Left lung (tissue), 10 donors: ENCODE results near the gene CDHR4. TPM values are rescaled to one million over a fixed set of nuclear protein-coding genes. Genes with fewer than 3 reads are reported as not detected.
"Not testable (repeated sequence)": the region's sequence is repeated elsewhere in the genome, so short reads cannot be mapped to it uniquely, and the experiment has no call there.

Source experiments
- ATAC-seq: fragments of 200-7000 bp; cut with Tn5 transposase; one replicate; pipeline ENCODE4 v1.9.1; 2020; ENCODE audit warnings: moderate library complexity
- DNase-seq, 4 donors: peaks; one replicate each; pipeline ENCODE4 v3.0.0-alpha.2; 2013 to 2020
- H3K27ac ChIP-seq, 2 donors: fragments of 200-600 bp; sonication (generic) in 1 of 2; one replicate each; pipeline versions ENCODE4 v1.5.0 to v1.8.0; 2020 to 2021
- H3K27me3 ChIP-seq, 2 donors: fragments of 200-600 bp; sonication (generic) in 1 of 2; one replicate each; pipeline versions ENCODE4 v1.5.0 to v1.8.0; 2020 to 2021
- H3K36me3 ChIP-seq, 2 donors: fragments of 200-600 bp; sonication (generic) in 1 of 2; one replicate each; pipeline versions ENCODE4 v1.5.0 to v1.8.0; 2020 to 2021
- H3K4me1 ChIP-seq, 2 donors: fragments of 200-600 bp; one replicate each; pipeline ENCODE4 v1.8.0; 2021
- H3K4me3 ChIP-seq, 2 donors: fragments of 200-600 bp; sonication (generic) in 1 of 2; one replicate each; pipeline versions ENCODE4 v1.5.0 to v1.8.0; 2020 to 2021; ENCODE audit warnings: mild to moderate bottlenecking in 1 of 2
- H3K9me3 ChIP-seq, 2 donors: fragments of 200-600 bp; sonication (generic) in 1 of 2; one replicate each; pipeline versions ENCODE4 v1.5.0 to v1.8.0; 2020 to 2021
- CTCF ChIP-seq, 2 donors: fragments of 200-600 bp; sonication (generic) in 1 of 2; IDR thresholded peaks; one replicate each; pipeline versions ENCODE4 v1.5.0 to v1.8.0; 2021; ENCODE audit warnings: antibody characterized with exemption in 2 of 2
- intact Hi-C, 2 donors: fragments of 100-400 bp; cut with DNase I; formaldehyde crosslinking; loops; one replicate each; pipeline versions ENCODE4 v1.11.2 to v1.14.2; 2022
- polyA plus RNA-seq, 6 donors: library from polyadenylated mRNA; unstranded; fragments of 120-200 nt; gene quantifications; one replicate each; pipeline ENCODE4 v1.2.1, GENCODE V29; 2013; ENCODE audit not compliant: insufficient read length in 6 of 6
- total RNA-seq, 2 donors: library from RNA; stranded (reverse); fragmentation: NEBNext Ultra II Directional; extraction: Animal tissue kit (Norgen Biotek cat#: 25700); gene quantifications; one replicate each; pipeline ENCODE4 v1.2.1, GENCODE V29; 2021
- donor health status: DM: no; HTN: yes; CAD: no.
- donor health status: DM: no; HTN: no; CAD: no.

The CDHR4 gene
- total and polyA plus RNA-seq, 8 donors: 0.20 to 6.5 (median 3.8) TPM

- no peak for ATAC-seq
- no peak for DNase-seq
- Histone ChIP-seq H3K27ac (no peak overlapping the region), H3K27me3 (no peaks in the 10 kb centered on the region), H3K4me1 (peaks cover 0 to 8% of the 10 kb centered on the region in 2 donors), H3K9me3 (no peaks in the 10 kb centered on the region), H3K4me3 (no peak overlapping the region), H3K36me3 (no peaks in the 10 kb centered on the region)
- intact Hi-C loops: no loop called here
- no peak for TF ChIP-seq CTCF (IDR thresholded peaks at IDR 0.05)
These were observed 42.5 kb downstream of the CDHR4 start for GRCh38 chr3:49757197-49757596.

- peaks cover 0 to 5% of the 10 kb centered on the region in 2 donors for H3K4me1 ChIP-seq
- no peak for TF ChIP-seq CTCF (IDR thresholded peaks at IDR 0.05)
- H3K36me3 ChIP-seq: no peaks in the 10 kb centered on the region
- H3K27ac ChIP-seq: no peak overlapping the region
- DNase-seq (no peak), ATAC-seq (no peak)
- intact Hi-C loops: no loop called here
- H3K27me3 ChIP-seq: no peaks in the 10 kb centered on the region
- H3K9me3 ChIP-seq: no peaks in the 10 kb centered on the region
- H3K4me3 ChIP-seq: no peak overlapping the region
These were observed 43.6 kb downstream of the CDHR4 start for GRCh38 chr3:49756036-49756435.

- H3K4me1 ChIP-seq: peaks cover 0 to 5% of the 10 kb centered on the region in 2 donors
- H3K27me3 ChIP-seq: no peaks in the 10 kb centered on the region
- no peak overlapping the region for H3K4me3 ChIP-seq
- no peaks in the 10 kb centered on the region for H3K9me3 ChIP-seq
- DNase-seq (no peak), ATAC-seq (no peak)
- TF ChIP-seq CTCF (IDR thresholded peaks at IDR 0.05): no peak
- no peak overlapping the region for H3K27ac ChIP-seq
- no peaks in the 10 kb centered on the region for H3K36me3 ChIP-seq
- intact Hi-C loops: no loop called here
These were observed 45.1 kb downstream of the CDHR4 start for GRCh38 chr3:49754536-49754935.

- peaks cover 0 to 24% of the 10 kb centered on the region in 2 donors for H3K36me3 ChIP-seq
- intact Hi-C loops: no loop called here
- no peak overlapping the region for H3K27ac ChIP-seq
- no peaks in the 10 kb centered on the region for H3K27me3 ChIP-seq
- H3K9me3 ChIP-seq: no peaks in the 10 kb centered on the region
- no peak for DNase-seq
- no peak overlapping the region for H3K4me3 ChIP-seq
- peak; percentile 68 for ATAC-seq
- TF ChIP-seq CTCF (IDR thresholded peaks at IDR 0.05): no peak
- peaks cover 0 to 5% of the 10 kb centered on the region in 2 donors for H3K4me1 ChIP-seq
These were observed 48.2 kb downstream of the CDHR4 start for GRCh38 chr3:49751501-49751900.

GRCh38 chr3:49750056-49750455, 49.6 kb downstream of the CDHR4 start:
- DNase-seq (no peak), ATAC-seq (no peak)
- TF ChIP-seq CTCF (IDR thresholded peaks at IDR 0.05): no peak
- no peak overlapping the region for H3K27ac ChIP-seq
- H3K9me3 ChIP-seq: no peaks in the 10 kb centered on the region
- no peaks in the 10 kb centered on the region for H3K27me3 ChIP-seq
- peaks cover 0 to 31% of the 10 kb centered on the region in 2 donors for H3K36me3 ChIP-seq
- H3K4me1 ChIP-seq: peaks cover 0 to 9% of the 10 kb centered on the region in 2 donors
- intact Hi-C loops: no loop called here
- H3K4me3 ChIP-seq: no peak overlapping the region

GRCh38 chr3:49748874-49749273, 50.8 kb downstream of the CDHR4 start:
- DNase-seq, H3K27ac ChIP-seq, H3K9me3 ChIP-seq, intact Hi-C loops, ATAC-seq, H3K4me1 ChIP-seq, H3K27me3 ChIP-seq, H3K4me3 ChIP-seq: not testable (repeated sequence)
- peaks cover 0 to 37% of the 10 kb centered on the region in 2 donors for H3K36me3 ChIP-seq
